OCI-LY3 (cell line): ENCODE measurements around the gene CIAO1.

ENCODE experiments used
- CTCF ChIP-seq: fragments of 200-600, 300-600 bp; sonication (generic); IDR thresholded peaks from 2 replicates; pipeline ENCODE4 v1.5.1; 2014; ENCODE audit warnings: antibody characterized with exemption, low read length, low read depth
- EZH2phosphoT487 ChIP-seq: fragments of 200-600 bp; shearing (Covaris generic); IDR thresholded peaks from 2 replicates; pipeline ENCODE4 v1.6.1; 2018; ENCODE audit warnings: antibody characterized with exemption, mixed run types, low read depth

DNA sequence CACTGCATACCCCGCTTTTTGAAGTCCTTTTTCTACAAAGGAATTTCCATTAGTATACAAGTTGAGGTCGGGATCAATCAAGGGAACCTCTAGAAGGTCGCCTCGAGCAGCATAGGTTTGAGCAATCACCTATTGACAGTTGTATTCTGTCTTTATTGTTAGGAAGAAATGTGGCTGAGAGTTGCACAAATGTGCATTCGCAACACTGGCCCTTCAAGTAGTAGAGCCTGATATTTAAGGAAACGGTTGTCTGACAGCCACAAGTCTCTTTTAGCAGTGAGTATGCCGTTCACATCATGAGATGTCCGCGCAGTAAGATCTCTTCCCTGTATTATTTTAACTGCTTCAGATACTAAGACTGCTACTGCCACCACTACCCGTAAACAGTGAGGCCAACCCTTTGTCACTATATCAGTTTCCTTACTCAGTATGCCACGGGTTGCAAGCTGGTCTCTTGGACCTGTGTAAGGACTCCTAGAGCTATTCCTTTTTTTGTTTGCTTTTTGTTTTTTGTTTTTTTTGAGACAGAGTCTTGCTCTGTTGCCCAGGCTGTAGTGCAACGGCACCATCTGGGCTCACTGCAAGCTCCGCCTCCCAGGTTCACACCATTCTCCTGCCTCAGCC lies 47.4 kb upstream of the CIAO1 start:
- no peak for TF ChIP-seq CTCF
- TF ChIP-seq EZH2phosphoT487, result no peak
